Nephron (organoid): Measurements from ENCODE around the gene ZNF493.
A peak's percentile ranks its signal among the peaks of the same experiment; 100 is the strongest.

Experiments used
- H3K27ac Mint-ChIP-seq, 3 experiments: 2 replicates each; pipeline ENCODE4 v1.8.0; 2020; ENCODE audit warnings: mixed read lengths in 3 of 3, mild to moderate bottlenecking in 2 of 3, moderate library complexity in 1 of 3
- H3K27me3 Mint-ChIP-seq: 2 replicates; pipeline ENCODE4 v1.8.0; 2021; ENCODE audit warnings: low read depth, mild to moderate bottlenecking, moderate library complexity, mixed read lengths
- H3K36me3 Mint-ChIP-seq: 2 replicates; pipeline ENCODE4 v1.8.0; 2020; ENCODE audit warnings: low read depth, mixed read lengths
- H3K4me1 Mint-ChIP-seq: 2 replicates; pipeline ENCODE4 v1.8.0; 2020; ENCODE audit warnings: mixed read lengths
- H3K4me3 Mint-ChIP-seq, 3 experiments: 2 replicates each; pipeline ENCODE4 v1.8.0; 2020; ENCODE audit warnings: mild to moderate bottlenecking in 3 of 3, mixed read lengths in 3 of 3, moderate library complexity in 2 of 3
- H3K9me3 Mint-ChIP-seq: 2 replicates; pipeline ENCODE4 v1.8.0; 2020; ENCODE audit warnings: mixed read lengths
- TF ChIP-seq, protein P1 (sequence below), 3 experiments: fragments of 200-600 bp; sonication (generic); IDR thresholded peaks; one replicate each; pipeline ENCODE4 v1.5.0; 2021; ENCODE audit warnings: antibody characterized with exemption in 3 of 3; ENCODE audit not compliant: unreplicated experiment in 3 of 3

ZNF493 gene

DNA sequence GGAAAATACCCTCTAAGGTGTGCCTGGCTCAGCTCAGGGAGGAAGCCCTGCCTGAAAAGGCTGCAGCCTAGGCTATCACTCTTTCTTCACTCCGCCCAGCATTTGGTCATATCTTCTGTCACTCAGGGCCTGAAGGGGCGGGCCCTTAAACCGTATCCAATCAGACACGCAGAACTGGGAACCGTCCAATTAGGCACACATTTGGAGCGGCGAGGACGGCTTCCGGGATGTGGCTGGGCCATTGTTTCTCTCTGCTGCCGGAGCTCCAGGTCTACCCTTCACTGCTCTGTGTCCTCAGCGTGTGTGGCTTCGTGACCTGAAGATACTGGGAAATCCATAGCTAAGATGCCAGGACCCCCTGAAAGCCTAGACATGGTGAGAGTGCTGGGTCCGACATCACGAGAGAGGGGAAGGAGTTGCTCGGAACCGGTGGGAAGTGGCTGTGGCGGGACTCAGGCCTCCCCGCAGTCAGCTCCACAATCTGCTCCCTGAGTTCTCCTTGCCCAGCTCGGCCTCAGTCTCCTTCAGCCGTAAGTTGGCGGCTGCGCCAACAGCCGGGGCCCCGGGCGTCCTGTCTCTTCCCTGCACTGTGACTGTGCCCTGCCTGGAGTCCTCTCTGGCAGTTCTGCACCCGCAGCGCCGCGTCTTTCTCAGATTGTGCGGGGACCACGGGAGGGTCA is at the start of gene ZNF493:
TSS of gene ZNF493 (plus strand) at position 241 of the 680 bp plus-strand sequence. CDS start at position 346, 105 bp downstream.
- peak within 1 kb of the TSS; percentile 95 to 98 (median 96) for H3K4me3 Mint-ChIP-seq
- peaks cover 52% of the 10 kb centered on the region for H3K36me3 Mint-ChIP-seq
- no peaks in the 10 kb centered on the region for H3K4me1 Mint-ChIP-seq
- peaks cover 41% of the 10 kb centered on the region for H3K9me3 Mint-ChIP-seq
- TF ChIP-seq, protein P1, sequence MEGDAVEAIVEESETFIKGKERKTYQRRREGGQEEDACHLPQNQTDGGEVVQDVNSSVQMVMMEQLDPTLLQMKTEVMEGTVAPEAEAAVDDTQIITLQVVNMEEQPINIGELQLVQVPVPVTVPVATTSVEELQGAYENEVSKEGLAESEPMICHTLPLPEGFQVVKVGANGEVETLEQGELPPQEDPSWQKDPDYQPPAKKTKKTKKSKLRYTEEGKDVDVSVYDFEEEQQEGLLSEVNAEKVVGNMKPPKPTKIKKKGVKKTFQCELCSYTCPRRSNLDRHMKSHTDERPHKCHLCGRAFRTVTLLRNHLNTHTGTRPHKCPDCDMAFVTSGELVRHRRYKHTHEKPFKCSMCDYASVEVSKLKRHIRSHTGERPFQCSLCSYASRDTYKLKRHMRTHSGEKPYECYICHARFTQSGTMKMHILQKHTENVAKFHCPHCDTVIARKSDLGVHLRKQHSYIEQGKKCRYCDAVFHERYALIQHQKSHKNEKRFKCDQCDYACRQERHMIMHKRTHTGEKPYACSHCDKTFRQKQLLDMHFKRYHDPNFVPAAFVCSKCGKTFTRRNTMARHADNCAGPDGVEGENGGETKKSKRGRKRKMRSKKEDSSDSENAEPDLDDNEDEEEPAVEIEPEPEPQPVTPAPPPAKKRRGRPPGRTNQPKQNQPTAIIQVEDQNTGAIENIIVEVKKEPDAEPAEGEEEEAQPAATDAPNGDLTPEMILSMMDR (IDR thresholded peaks at IDR 0.05; ENCODE audit: unreplicated experiment in 3 of 3), result no peak
- no peaks in the 10 kb centered on the region for H3K27me3 Mint-ChIP-seq
- H3K27ac Mint-ChIP-seq, result peak within 1 kb of the TSS; percentile 72 to 95 (median 86)

- H3K27ac Mint-ChIP-seq, result no peak overlapping the region
- no peaks in the 10 kb centered on the region for H3K27me3 Mint-ChIP-seq
- H3K9me3 Mint-ChIP-seq, result peaks cover 15% of the 10 kb centered on the region
- no peaks in the 10 kb centered on the region for H3K4me1 Mint-ChIP-seq
- TF ChIP-seq, protein P1 (IDR thresholded peaks at IDR 0.05; ENCODE audit: unreplicated experiment in 3 of 3), result no peak
- H3K36me3 Mint-ChIP-seq, result no peaks in the 10 kb centered on the region
- H3K4me3 Mint-ChIP-seq, result no peak overlapping the region
Observed at GRCh38 chr19:21352830-21353229, 44.1 kb upstream of the ZNF493 start.

DNA sequence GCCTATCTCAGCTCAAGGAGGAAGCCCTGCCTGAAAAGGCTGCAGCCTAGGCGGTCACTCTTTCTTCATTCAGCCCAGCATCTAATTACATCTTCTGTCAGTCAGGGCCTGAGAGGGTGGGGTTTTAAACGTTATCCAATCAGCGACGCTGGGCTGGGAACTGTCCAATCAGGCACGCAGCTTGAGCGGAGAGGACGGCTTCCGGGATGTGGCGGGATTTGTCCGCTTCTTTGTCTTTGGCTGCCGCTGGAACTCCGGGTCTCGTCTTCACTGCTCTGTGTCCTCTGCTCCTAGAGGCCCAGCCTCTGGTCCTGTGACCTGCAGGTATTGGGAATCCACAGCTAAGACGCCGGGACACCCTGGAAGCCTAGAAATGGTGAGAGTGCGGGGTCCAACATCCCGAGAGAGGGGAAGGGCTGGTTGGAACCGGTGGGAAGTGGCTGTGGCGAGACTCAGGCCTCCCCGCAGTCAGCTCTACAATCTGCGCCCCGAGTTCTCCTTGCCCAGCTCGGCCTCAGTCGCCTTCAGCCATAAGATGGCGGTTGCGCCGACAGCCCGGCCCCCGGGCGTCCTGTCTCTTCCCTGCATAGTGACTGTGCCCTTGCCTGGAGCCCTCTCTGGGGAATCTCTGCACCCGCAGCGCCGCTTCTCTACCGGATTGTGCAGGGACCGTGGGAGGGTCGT is 38.0 kb upstream of the ZNF493 start, which contains the start of gene ZNF738:
TSS of gene ZNF738 (plus strand) at position 233 of the 684 bp plus-strand sequence. CDS start at position 374, 141 bp downstream.
- Mint-ChIP-seq H3K27me3 (no peaks in the 10 kb centered on the region), H3K36me3 (peaks cover 54% of the 10 kb centered on the region), H3K4me3 (peak within 1 kb of the TSS; percentile 99 to 100 (median 99)), H3K4me1 (no peaks in the 10 kb centered on the region), H3K27ac (peak within 1 kb of the TSS; percentile 96 to 100 (median 98)), H3K9me3 (peaks cover 28% of the 10 kb centered on the region)
- TF ChIP-seq, protein P1 (IDR thresholded peaks at IDR 0.05; ENCODE audit: unreplicated experiment in 3 of 3), result no peak

GRCh38 chr19:21362291-21362690 is 34.6 kb upstream of the ZNF493 start:
- TF ChIP-seq, protein P1 (IDR thresholded peaks at IDR 0.05; ENCODE audit: unreplicated experiment in 3 of 3), result no peak
- H3K4me1 Mint-ChIP-seq, result no peaks in the 10 kb centered on the region
- H3K27me3 Mint-ChIP-seq, result no peaks in the 10 kb centered on the region
- H3K4me3 Mint-ChIP-seq, result peak overlapping the region in 2 of 3 experiments; percentile 47 to 58
- no peak overlapping the region for H3K27ac Mint-ChIP-seq
- peaks cover 88% of the 10 kb centered on the region for H3K36me3 Mint-ChIP-seq
- peaks cover 43% of the 10 kb centered on the region for H3K9me3 Mint-ChIP-seq

GRCh38 chr19:21383980-21384582 is 12.9 kb upstream of the ZNF493 start:
- Mint-ChIP-seq H3K4me1 (no peaks in the 10 kb centered on the region), H3K9me3 (peaks cover 76% of the 10 kb centered on the region), H3K27ac (no peak overlapping the region), H3K36me3 (peaks cover 81% of the 10 kb centered on the region), H3K4me3 (no peak overlapping the region), H3K27me3 (peaks cover 4% of the 10 kb centered on the region)
- TF ChIP-seq, protein P1 (IDR thresholded peaks at IDR 0.05; ENCODE audit: unreplicated experiment in 3 of 3), result no peak
